RWPE1 (cell line): ENCODE measurements around the gene ADD3.

Experiments used
- CTCF ChIA-PET: fragments of 350-600 bp; sonication (Branson Sonifier 250); formaldehyde crosslinking; extraction: SDS; loops from one replicate; lab custom pipeline; 2021; lab: Yijun Ruan, JAX
- POLR2A ChIA-PET: fragments of 400-600 bp; formaldehyde crosslinking; extraction: SDS; loops from one replicate; lab custom pipeline; 2020; ENCODE audit warnings: antibody characterized with exemption; ENCODE audit not compliant: low non-redundant PET; lab: Yijun Ruan, JAX
- DNase-seq: peaks from one replicate; pipeline ENCODE4 v3.0.0; 2012; ENCODE audit warnings: low spot score
- H3K27ac ChIP-seq: fragments of 450-650 bp; 2 replicates; pipeline ENCODE4 v1.5.1; 2017
- TF ChIP-seq, protein P1 (sequence below): fragments of 450-650 bp; conservative IDR thresholded peaks from 2 replicates; pipeline ENCODE4 v1.5.1; 2017; ENCODE audit warnings: low read depth, mild to moderate bottlenecking

ADD3 gene

DNA sequence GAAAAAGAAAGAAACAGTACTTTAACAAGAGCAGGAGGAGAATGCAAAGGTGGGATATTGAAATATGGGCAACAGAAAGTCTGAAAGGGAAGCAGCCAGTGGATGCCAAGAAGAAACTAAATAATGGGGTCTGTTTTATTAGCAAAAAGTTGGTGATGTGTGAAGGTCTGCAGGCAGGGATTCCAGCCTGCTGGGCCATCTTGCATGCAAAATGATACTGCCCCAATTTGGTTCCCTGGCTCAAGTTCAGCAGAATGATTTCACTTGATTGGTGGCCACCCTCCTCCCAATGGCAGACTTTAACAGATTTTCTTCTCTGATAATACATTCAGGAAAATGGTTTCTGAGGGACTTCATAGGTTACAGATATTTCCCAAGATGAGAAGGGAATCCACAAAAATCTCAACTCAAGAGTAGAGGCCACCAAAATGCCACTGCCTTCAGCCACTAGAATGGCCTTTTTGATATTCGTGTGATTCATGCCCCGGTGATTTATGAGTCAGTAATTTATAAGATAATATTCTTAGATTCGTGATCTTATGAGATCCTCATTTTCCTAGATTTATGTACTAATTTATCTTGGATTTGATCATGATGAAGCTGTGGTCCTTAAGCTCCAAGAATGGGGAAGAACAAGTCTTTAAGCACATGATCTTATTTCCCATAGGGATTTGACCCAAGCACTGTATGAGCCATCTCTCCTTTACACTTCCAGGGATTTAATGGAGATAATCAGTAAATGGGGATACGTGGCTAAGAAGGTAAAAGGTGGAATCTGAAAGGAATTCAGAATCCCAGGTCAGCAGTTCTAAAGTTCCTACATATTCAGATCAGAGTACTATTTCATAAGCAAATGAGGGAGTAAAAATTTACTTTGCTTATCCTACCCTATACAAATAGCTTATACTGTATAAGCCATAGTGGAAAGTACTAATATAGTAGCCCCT lies 32.3 kb upstream of the ADD3 start:
- CTCF ChIA-PET, result interaction anchor here (0.6 kb wide), 2 partner anchors 31 to 263 kb away, joined by 3 read pairs; no protein-coding TSS in a partner anchor
- POLR2A ChIA-PET, result no interaction called here
- no peak overlapping the region for H3K27ac ChIP-seq
- TF ChIP-seq, protein P1, sequence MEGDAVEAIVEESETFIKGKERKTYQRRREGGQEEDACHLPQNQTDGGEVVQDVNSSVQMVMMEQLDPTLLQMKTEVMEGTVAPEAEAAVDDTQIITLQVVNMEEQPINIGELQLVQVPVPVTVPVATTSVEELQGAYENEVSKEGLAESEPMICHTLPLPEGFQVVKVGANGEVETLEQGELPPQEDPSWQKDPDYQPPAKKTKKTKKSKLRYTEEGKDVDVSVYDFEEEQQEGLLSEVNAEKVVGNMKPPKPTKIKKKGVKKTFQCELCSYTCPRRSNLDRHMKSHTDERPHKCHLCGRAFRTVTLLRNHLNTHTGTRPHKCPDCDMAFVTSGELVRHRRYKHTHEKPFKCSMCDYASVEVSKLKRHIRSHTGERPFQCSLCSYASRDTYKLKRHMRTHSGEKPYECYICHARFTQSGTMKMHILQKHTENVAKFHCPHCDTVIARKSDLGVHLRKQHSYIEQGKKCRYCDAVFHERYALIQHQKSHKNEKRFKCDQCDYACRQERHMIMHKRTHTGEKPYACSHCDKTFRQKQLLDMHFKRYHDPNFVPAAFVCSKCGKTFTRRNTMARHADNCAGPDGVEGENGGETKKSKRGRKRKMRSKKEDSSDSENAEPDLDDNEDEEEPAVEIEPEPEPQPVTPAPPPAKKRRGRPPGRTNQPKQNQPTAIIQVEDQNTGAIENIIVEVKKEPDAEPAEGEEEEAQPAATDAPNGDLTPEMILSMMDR, result no peak
- DNase-seq, result no peak

DNA sequence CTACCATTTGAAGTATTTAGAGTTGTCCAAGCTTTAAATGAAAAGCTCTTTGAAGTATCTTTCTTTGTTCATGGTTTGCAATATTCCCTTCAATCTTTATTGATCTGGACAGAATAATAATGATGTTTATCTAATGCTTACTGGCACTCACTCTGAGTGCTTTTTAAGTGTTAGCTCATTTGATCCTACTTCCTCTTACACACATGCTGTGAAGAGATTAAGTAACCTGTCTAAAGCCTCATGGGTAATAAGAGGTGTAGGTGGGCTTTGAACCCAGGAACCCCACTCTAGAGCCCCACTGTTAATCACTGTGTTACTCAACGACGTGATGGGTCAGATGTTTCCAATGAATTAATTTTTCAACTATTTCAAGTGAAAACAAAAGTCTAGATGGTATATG lies 31.1 kb upstream of the ADD3 start:
- TF ChIP-seq, protein P1, result no peak
- DNase-seq, result no peak
- POLR2A ChIA-PET, result no interaction called here
- CTCF ChIA-PET, result interaction anchor here (0.9 kb wide), 1 partner anchor 92 kb away, joined by 3 read pairs; no protein-coding TSS in a partner anchor
- H3K27ac ChIP-seq, result no peak overlapping the region

DNA sequence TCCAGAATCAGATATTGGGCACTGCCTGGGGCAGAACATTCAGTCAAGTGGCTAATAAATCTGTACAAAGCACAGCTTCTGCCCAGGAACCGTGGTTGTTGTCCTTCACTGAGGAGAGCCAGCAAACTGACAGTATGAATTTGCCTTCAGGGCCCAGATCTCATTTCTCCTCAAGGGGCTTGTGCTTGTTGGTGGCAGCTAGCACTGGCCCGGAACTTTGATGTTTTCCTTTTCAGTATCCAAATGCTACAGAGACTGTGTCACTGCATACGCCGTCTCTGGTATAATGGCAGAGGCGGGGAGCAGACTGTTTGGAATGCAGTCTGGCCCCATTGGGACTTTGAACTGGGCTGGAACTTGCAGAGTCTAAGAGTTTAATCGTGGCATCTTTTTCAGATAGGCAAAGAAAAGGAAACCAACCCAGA lies 30.4 kb upstream of the ADD3 start:
- H3K27ac ChIP-seq, result no peak overlapping the region
- CTCF ChIA-PET, result interaction anchor here (1.1 kb wide), 1 partner anchor 38 kb away, joined by 3 read pairs; no protein-coding TSS in a partner anchor
- POLR2A ChIA-PET, result no interaction called here

DNA sequence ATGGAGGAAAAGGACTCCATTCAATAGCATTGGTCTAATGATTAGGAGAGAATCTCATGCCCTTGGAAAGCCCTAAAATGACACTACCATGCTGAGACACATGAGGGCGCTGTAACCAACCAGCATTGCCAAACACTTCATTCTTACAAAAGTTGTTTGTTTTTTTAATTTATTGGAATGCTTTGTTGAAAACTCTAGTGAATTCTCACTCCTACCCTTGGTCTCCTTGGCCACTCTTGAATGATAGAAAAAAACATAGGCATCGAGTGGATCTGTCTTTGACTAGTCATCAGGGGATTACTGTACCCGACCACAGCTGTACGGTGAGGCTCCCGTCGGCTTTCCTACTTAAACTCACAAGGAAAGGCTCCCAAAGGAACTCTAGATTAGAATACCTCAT lies 29.3 kb upstream of the ADD3 start:
- ChIA-PET POLR2A (no interaction called here), CTCF (interaction anchor here (0.6 to 1.1 kb wide), 4 partner anchors 14 to 556 kb away, joined by 3 to 9 read pairs (median 4); no protein-coding TSS in a partner anchor)
- DNase-seq, result peak; percentile 23
- TF ChIP-seq, protein P1, result peak; percentile 26
- no peak overlapping the region for H3K27ac ChIP-seq

More for the DNA sequence above, 30.4 kb upstream of the ADD3 start:
- no peak for DNase-seq
- TF ChIP-seq, protein P1, result no peak

DNA sequence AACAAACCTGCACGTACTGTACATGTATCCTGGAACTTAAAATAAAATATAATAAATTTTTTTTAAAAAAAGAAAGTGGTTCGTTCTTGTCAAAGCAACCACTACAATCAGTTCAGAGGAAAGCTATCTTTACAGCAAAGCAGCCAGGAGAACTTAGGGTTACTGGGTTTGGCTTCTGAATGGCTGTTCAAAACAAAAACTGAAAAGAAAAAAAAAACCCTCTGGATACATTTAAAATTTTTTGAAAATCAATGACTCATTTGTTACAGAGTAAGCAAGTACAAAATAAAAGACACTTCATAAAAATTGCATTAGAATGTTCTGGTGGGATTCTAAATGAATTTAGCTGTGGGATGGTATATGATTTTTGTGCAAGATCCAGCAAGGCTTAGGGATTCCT lies 28.6 kb upstream of the ADD3 start:
- no peak for DNase-seq
- TF ChIP-seq, protein P1, result no peak
- POLR2A ChIA-PET, result no interaction called here
- CTCF ChIA-PET, result interaction anchor here (0.6 to 1.1 kb wide), 5 partner anchors 15 to 555 kb away, joined by 3 to 9 read pairs (median 4); no protein-coding TSS in a partner anchor
- H3K27ac ChIP-seq, result no peak overlapping the region

DNA sequence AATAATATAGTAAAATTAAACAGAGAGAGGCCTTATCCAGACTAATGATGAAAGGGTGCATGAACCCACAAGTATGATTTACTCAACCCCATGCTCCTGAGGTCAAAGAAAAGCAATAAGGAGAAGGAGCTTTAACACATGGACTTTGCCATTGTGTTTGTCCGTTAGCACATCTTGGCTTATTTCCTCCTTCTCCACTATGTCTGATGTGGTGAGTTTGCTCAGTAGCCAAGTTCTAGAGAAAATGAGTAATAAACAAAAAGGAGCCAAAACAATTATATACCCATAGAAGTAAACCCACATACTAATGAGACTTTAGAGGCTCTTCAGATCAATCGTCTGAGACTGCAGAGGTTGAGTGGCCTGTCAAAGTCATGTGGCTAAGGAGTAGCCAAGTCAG lies 26.1 kb upstream of the ADD3 start:
- no peak for DNase-seq

More for the DNA sequence above, 26.1 kb upstream of the ADD3 start:
- TF ChIP-seq, protein P1, result no peak
- H3K27ac ChIP-seq, result no peak overlapping the region
- CTCF ChIA-PET, result interaction anchor here (0.5 kb wide), 1 partner anchor 1336 kb away, joined by 3 read pairs; no protein-coding TSS in a partner anchor
- POLR2A ChIA-PET, result no interaction called here
